ENCODE results near the gene KIF6. TPM values are rescaled to one million over a fixed set of nuclear protein-coding genes. Genes with fewer than 3 reads are reported as not detected.

The KIF6 gene
- total RNA-seq, 1 donor from 2014 or later, result 2.7 TPM

DNA sequence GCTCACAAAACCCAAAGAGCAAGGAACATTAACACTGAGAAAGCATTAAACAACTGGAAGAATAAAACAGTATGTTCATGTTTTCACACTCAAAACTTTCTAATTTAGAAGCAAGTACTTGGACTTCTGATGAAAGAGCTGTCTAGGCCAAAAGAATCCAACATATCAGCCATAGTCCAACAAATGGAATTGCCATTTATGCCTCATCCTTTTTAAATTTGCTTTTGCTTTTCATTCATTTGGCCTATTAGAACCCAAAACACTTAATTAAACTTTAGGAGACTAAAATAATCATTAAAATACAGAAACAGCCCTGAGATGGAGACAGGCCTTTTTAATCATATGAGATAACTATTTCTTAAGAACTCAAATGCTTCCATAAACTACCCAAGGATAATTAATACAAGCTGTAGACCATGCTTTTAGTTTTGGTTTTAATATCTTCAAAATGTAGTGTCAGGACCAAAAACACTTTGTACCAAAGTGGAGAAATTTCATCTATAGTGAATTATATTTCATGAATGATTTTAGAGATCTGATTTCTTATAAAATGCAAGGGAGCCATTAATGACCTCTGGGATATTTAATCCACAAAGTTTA is 166.5 kb downstream of the KIF6 start:
- TF ChIP-seq EZH2 (IDR thresholded peaks at IDR 0.05), result no peak
- no peak for TF ChIP-seq EZH2phosphoT487 (IDR thresholded peaks at IDR 0.05)
- H4K20me1 ChIP-seq (ENCODE audit: low read depth), result no peaks in the 10 kb centered on the region
- H3K4me2 ChIP-seq, result no peak overlapping the region
- no peak for DNase-seq (ENCODE audit: low spot score)
- no peaks in the 10 kb centered on the region for H3K9me3 Mint-ChIP-seq
- H3K4me3 Mint-ChIP-seq, result no peak overlapping the region
- H3K4me3 ChIP-seq, result no peak overlapping the region
- no peak overlapping the region for H3K27ac ChIP-seq
- no peak overlapping the region for H3K9ac ChIP-seq
- H2AFZ ChIP-seq (replicated peaks), result no peak overlapping the region
- no peaks in the 10 kb centered on the region for H3F3A ChIP-seq (ENCODE audit: low read depth)
- H3K4me1 ChIP-seq, result no peaks in the 10 kb centered on the region
- H3K27me3 Mint-ChIP-seq (ENCODE audit: insufficient read depth, low read depth), result peaks cover 7% of the 10 kb centered on the region
- no peaks in the 10 kb centered on the region for H3K27me3 ChIP-seq
- H3K36me3 ChIP-seq, result no peaks in the 10 kb centered on the region
- H3K79me2 ChIP-seq (ENCODE audit: low read depth), result no peaks in the 10 kb centered on the region
- H3K36me3 Mint-ChIP-seq, result no peaks in the 10 kb centered on the region
- no peak overlapping the region for H3K27ac Mint-ChIP-seq
- H3K4me1 Mint-ChIP-seq, result peaks cover 2% of the 10 kb centered on the region
- H3K9me3 ChIP-seq (ENCODE audit: low read depth), result no peaks in the 10 kb centered on the region

DNA sequence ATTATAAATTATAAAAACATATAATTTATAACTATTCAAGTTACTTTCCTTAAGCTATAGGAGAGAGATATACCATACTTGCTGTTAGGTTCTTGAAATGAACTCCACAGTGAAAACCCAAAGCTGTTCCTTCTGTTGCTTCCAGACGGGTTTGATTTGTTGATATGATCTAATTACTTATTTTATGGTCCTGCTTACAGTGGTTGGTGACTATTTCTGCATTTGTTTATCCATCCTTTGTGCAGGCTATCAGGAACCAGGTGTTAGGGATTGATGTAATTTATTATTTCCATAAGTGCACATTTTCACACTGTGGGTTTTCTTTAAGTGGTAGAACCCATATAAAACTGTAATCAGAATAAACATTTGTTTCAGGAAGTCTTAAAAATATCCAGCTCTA is 167.1 kb downstream of the KIF6 start:
- DNase-seq (ENCODE audit: low spot score), result no peak
- Histone ChIP-seq H3K9me3 (ENCODE audit: low read depth) (no peaks in the 10 kb centered on the region), H3K36me3 (no peaks in the 10 kb centered on the region), H3K4me1 (no peaks in the 10 kb centered on the region), H3K27me3 (no peaks in the 10 kb centered on the region), H3K4me2 (no peak overlapping the region), H4K20me1 (ENCODE audit: low read depth) (no peaks in the 10 kb centered on the region), H3K79me2 (ENCODE audit: low read depth) (no peaks in the 10 kb centered on the region), H3K4me3 (no peak overlapping the region), H3K27ac (no peak overlapping the region), H3F3A (ENCODE audit: low read depth) (no peaks in the 10 kb centered on the region), H3K9ac (no peak overlapping the region), H2AFZ (replicated peaks) (no peak overlapping the region)
- Mint-ChIP-seq H3K27me3 (ENCODE audit: insufficient read depth, low read depth) (peaks cover 6% of the 10 kb centered on the region), H3K9me3 (no peaks in the 10 kb centered on the region), H3K4me3 (no peak overlapping the region), H3K27ac (no peak overlapping the region), H3K36me3 (no peaks in the 10 kb centered on the region), H3K4me1 (no peaks in the 10 kb centered on the region)
- TF ChIP-seq, protein P1, sequence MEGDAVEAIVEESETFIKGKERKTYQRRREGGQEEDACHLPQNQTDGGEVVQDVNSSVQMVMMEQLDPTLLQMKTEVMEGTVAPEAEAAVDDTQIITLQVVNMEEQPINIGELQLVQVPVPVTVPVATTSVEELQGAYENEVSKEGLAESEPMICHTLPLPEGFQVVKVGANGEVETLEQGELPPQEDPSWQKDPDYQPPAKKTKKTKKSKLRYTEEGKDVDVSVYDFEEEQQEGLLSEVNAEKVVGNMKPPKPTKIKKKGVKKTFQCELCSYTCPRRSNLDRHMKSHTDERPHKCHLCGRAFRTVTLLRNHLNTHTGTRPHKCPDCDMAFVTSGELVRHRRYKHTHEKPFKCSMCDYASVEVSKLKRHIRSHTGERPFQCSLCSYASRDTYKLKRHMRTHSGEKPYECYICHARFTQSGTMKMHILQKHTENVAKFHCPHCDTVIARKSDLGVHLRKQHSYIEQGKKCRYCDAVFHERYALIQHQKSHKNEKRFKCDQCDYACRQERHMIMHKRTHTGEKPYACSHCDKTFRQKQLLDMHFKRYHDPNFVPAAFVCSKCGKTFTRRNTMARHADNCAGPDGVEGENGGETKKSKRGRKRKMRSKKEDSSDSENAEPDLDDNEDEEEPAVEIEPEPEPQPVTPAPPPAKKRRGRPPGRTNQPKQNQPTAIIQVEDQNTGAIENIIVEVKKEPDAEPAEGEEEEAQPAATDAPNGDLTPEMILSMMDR (IDR thresholded peaks at IDR 0.05), result no peak
- TF ChIP-seq EZH2phosphoT487 (IDR thresholded peaks at IDR 0.05), result no peak
- TF ChIP-seq EZH2 (IDR thresholded peaks at IDR 0.05), result no peak

DNA sequence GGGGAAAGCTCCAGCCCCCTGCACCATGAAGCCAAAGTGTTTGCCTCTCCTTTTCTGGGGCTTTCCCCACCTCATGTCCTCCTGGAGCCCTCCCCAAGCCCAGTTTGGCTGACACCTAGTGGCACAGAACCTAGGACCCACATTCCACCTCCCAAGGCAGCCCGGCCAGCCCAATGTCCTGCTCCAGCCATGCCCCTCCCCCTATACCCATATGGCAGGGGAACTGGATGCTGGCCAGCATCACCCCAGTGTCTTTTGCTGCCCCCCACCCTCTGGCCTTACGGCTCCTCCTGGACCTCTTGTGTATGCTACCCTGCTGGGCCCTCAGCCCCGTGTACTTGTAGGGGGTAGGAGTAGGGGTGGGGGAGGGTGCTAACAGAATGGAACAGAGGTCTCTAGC is 170.1 kb downstream of the KIF6 start:
- Histone ChIP-seq H2AFZ (replicated peaks) (no peak overlapping the region), H3K36me3 (no peaks in the 10 kb centered on the region), H3K79me2 (ENCODE audit: low read depth) (no peaks in the 10 kb centered on the region), H3K9me3 (ENCODE audit: low read depth) (no peaks in the 10 kb centered on the region), H3K27ac (no peak overlapping the region), H4K20me1 (ENCODE audit: low read depth) (no peaks in the 10 kb centered on the region), H3F3A (ENCODE audit: low read depth) (no peaks in the 10 kb centered on the region), H3K27me3 (no peaks in the 10 kb centered on the region), H3K4me1 (no peaks in the 10 kb centered on the region), H3K9ac (no peak overlapping the region), H3K4me2 (no peak overlapping the region), H3K4me3 (no peak overlapping the region)
- H3K36me3 Mint-ChIP-seq, result no peaks in the 10 kb centered on the region
- TF ChIP-seq EZH2 (IDR thresholded peaks at IDR 0.05), result no peak
- TF ChIP-seq, protein P1 (IDR thresholded peaks at IDR 0.05), result no peak
- no peak for TF ChIP-seq EZH2phosphoT487 (IDR thresholded peaks at IDR 0.05)
- no peaks in the 10 kb centered on the region for H3K4me1 Mint-ChIP-seq
- DNase-seq (ENCODE audit: low spot score), result no peak
- H3K9me3 Mint-ChIP-seq, result no peaks in the 10 kb centered on the region
- H3K27me3 Mint-ChIP-seq (ENCODE audit: insufficient read depth, low read depth), result peaks cover 2% of the 10 kb centered on the region
- H3K27ac Mint-ChIP-seq, result no peak overlapping the region
- H3K4me3 Mint-ChIP-seq, result no peak overlapping the region

Data from neural progenitor cell (in vitro differentiated cells).